ENCODE data around the gene PLEKHA5. TPM values are rescaled to one million over a fixed set of nuclear protein-coding genes. Genes with fewer than 3 reads are reported as not detected.

The PLEKHA5 gene
- polyA plus RNA-seq, 1 of the 3 experiments (the other 2 are of a cell fraction), result 7.1 TPM

- DNase-seq, result no peak
- H3F3A ChIP-seq (replicated peaks; ENCODE audit: insufficient read depth), result peaks cover 11% of the 10 kb centered on the region
- no peak overlapping the region; a peak in 1 of 4 replicates for H3K27ac ChIP-seq (ENCODE audit: low read depth in 2 of 2, low read length in 1 of 2)
- no peak overlapping the region for H3K9ac ChIP-seq
- no peak overlapping the region for H2AFZ ChIP-seq (ENCODE audit: low read depth)
- H3K27me3 ChIP-seq (ENCODE audit: insufficient read depth), result no peaks in the 10 kb centered on the region
- no peaks in the 10 kb centered on the region for H4K20me1 ChIP-seq (ENCODE audit: insufficient read depth)
- H3K4me2 ChIP-seq, result no peak overlapping the region
- no peak overlapping the region for H3K4me3 ChIP-seq (ENCODE audit: low read depth in 2 of 2, low read length in 1 of 2)
- H3K9me2 ChIP-seq, result no peaks in the 10 kb centered on the region
- CTCF ChIA-PET, result no interaction called here
- WGBS (ENCODE audit: low lambda C conversion rate), result 95% methylated on average over 3 of the region's 3 CpGs
- peaks cover 9 to 18% of the 10 kb centered on the region in 2 experiments for H3K36me3 ChIP-seq (replicated peaks in 1 of 2; ENCODE audit: control insufficient read depth in 1 of 2, insufficient read depth in 2 of 2, low read length in 1 of 2)
- H3K79me2 ChIP-seq (ENCODE audit: insufficient read depth), result peaks cover 51% of the 10 kb centered on the region; the same call in 1 of the 2 replicates
- H3K4me1 ChIP-seq (ENCODE audit: control insufficient read depth in 1 of 2, insufficient read depth in 2 of 2, low read depth in 1 of 2, low read length in 1 of 2), result no peaks in the 10 kb centered on the region; a peak in 1 of 4 replicates
- POLR2A ChIA-PET, result no interaction called here
- TF ChIP-seq MXI1 (IDR thresholded peaks at IDR 0.05; ENCODE audit: low read depth, low read length) (no peak), MEF2A (IDR thresholded peaks at IDR 0.05; ENCODE audit: borderline replicate concordance, low read depth) (no peak), RXRA (IDR thresholded peaks at IDR 0.05; ENCODE audit: borderline replicate concordance, low read depth) (no peak), REST (IDR thresholded peaks at IDR 0.05; ENCODE audit: low read depth, low read length) (no peak), CHD2 (IDR thresholded peaks at IDR 0.05; ENCODE audit: low read length, partially characterized antibody) (no peak), YY1 (IDR thresholded peaks at IDR 0.05; ENCODE audit: low read depth) (no peak), TEAD4 (IDR thresholded peaks at IDR 0.05; ENCODE audit: borderline replicate concordance, insufficient read depth) (no peak), PBX3 (IDR thresholded peaks at IDR 0.05) (no peak), FOXM1 (IDR thresholded peaks at IDR 0.05; ENCODE audit: low read depth) (no peak), EP300 (IDR thresholded peaks at IDR 0.05; ENCODE audit: borderline replicate concordance in 1 of 2, low read depth in 1 of 2, low read length in 1 of 2) (no peak), GATA2 (CRISPR knock-in tag; IDR thresholded peaks at IDR 0.05) (no peak), JUND (IDR thresholded peaks at IDR 0.05) (no peak), GABPA (IDR thresholded peaks at IDR 0.05; ENCODE audit: low read depth) (no peak), TCF12 (IDR thresholded peaks at IDR 0.05) (no peak), USF1 (IDR thresholded peaks at IDR 0.05; ENCODE audit: borderline replicate concordance, low read depth) (no peak), NRF1 (IDR thresholded peaks at IDR 0.05; ENCODE audit: low read depth, low read length) (no peak), EZH2phosphoT487 (IDR thresholded peaks at IDR 0.05; ENCODE audit: borderline replicate concordance, low read depth) (no peak)
- H3K9me3 ChIP-seq, result no peaks in the 10 kb centered on the region
These were observed 9.4 kb downstream of the PLEKHA5 start for GRCh38 chr12:19138956-19139355.
